B cell (primary cell): ENCODE results near the gene PFDN1. TPM values are rescaled to one million over a fixed set of nuclear protein-coding genes. Genes with fewer than 3 reads are reported as not detected.

ENCODE experiments used
- ATAC-seq: fragments of 200-7000 bp; cut with Tn5 transposase; one replicate; pipeline ENCODE4 v1.10.0; 2021; ENCODE audit warnings: low read depth, mild to moderate bottlenecking, moderate number of reproducible peaks, moderate library complexity
- CTCF ChIA-PET: fragments of 350-600 bp; sonication (Branson Sonifier 250); formaldehyde crosslinking; loops from one replicate; lab custom pipeline; 2021; ENCODE audit warnings: antibody characterized with exemption, inconsistent platforms; lab: Charles Lee
- POLR2A ChIA-PET: fragments of 350-600 bp; sonication (Branson Sonifier 250); formaldehyde crosslinking; loops from one replicate; lab custom pipeline; 2021; ENCODE audit warnings: antibody characterized with exemption; lab: Charles Lee
- DNase-seq: peaks from one replicate; pipeline ENCODE4 v3.0.0; 2013
- H2AFZ ChIP-seq: 2 replicates; pipeline ENCODE4 v1.6.1; 2012; ENCODE audit warnings: mild to moderate bottlenecking, low read depth, low read length; ENCODE audit not compliant: insufficient read depth, poor library complexity, severe bottlenecking
- H3K27ac ChIP-seq, 2 donors: 1 replicate in 1 of 2; 2 replicates in 1 of 2; pipeline ENCODE4 v1.5.1; 2012 to 2013; ENCODE audit warnings: low read length in 2 of 2, mild to moderate bottlenecking in 2 of 2, moderate library complexity in 1 of 2
- H3K27me3 ChIP-seq, 4 experiments: fragments of 200-600 bp in 1 of 4; sonication (generic) in 1 of 4; replicated peaks in 1 of 4; 1 replicate in 2 of 4; 2 replicates in 2 of 4; pipeline versions ENCODE4 v1.6.1 to v1.7.0; 2013 to 2016; ENCODE audit warnings: low read length in 3 of 4, mild to moderate bottlenecking in 2 of 4, mixed read lengths in 1 of 4, moderate library complexity in 1 of 4; ENCODE audit not compliant: insufficient read depth in 4 of 4, control insufficient read depth in 3 of 4; ENCODE audit errors: control extremely low read depth in 1 of 4
- H3K36me3 ChIP-seq, 2 experiments: replicated peaks in 1 of 2; 1 replicate in 1 of 2; 2 replicates in 1 of 2; pipeline versions ENCODE4 v1.6.1 to v1.7.1; 2013; ENCODE audit warnings: low read length in 1 of 2; ENCODE audit not compliant: insufficient read depth in 2 of 2, control insufficient read depth in 1 of 2; ENCODE audit errors: control extremely low read depth in 1 of 2, extremely low read depth in 1 of 2
- H3K4me1 ChIP-seq, 2 donors: fragments of 200-600 bp in 1 of 2; sonication (generic) in 1 of 2; 1 replicate in 1 of 2; 2 replicates in 1 of 2; pipeline versions ENCODE4 v1.5.1 to v1.6.1; 2013 to 2017; ENCODE audit warnings: low read length in 2 of 2; ENCODE audit not compliant: control insufficient read depth in 2 of 2, insufficient read depth in 2 of 2
- H3K4me2 ChIP-seq: replicated peaks from 2 replicates; pipeline ENCODE3; 2012; ENCODE audit warnings: mild to moderate bottlenecking, low read depth, low read length; ENCODE audit not compliant: poor library complexity, severe bottlenecking
- H3K4me3 ChIP-seq, 5 experiments: fragments of 200-600 bp in 1 of 5; sonication (generic) in 1 of 5; 1 replicate in 3 of 5; 2 replicates in 2 of 5; pipeline versions ENCODE4 v1.5.1 to v1.7.0; 2011 to 2016; ENCODE audit warnings: low read length in 4 of 5, mild to moderate bottlenecking in 4 of 5, low read depth in 2 of 5, control low read depth in 1 of 5, moderate library complexity in 1 of 5; ENCODE audit not compliant: insufficient read depth in 1 of 5; ENCODE audit errors: control extremely low read depth in 1 of 5, extremely low read depth in 1 of 5
- H3K79me2 ChIP-seq: fragments of 200-600 bp; sonication (generic); one replicate; pipeline ENCODE4 v1.6.0; 2016; ENCODE audit warnings: low read length; ENCODE audit not compliant: control insufficient read depth, insufficient read depth
- H3K9ac ChIP-seq: fragments of 200-600 bp; sonication (generic); 2 replicates; pipeline ENCODE4 v1.6.1; 2017; ENCODE audit warnings: mild to moderate bottlenecking, low read length, moderate library complexity
- H3K9me3 ChIP-seq, 3 donors: one replicate each; pipeline versions ENCODE4 v1.6.1 to v1.7.1; 2013; ENCODE audit warnings: low read length in 2 of 3; ENCODE audit not compliant: control insufficient read depth in 2 of 3, insufficient read depth in 1 of 3; ENCODE audit errors: control extremely low read depth in 1 of 3
- H4K20me1 ChIP-seq: 2 replicates; pipeline ENCODE4 v1.6.0; 2012; ENCODE audit warnings: mild to moderate bottlenecking, low read length; ENCODE audit not compliant: insufficient read depth, control insufficient read depth, poor library complexity, severe bottlenecking
- H3K27ac Mint-ChIP-seq: one replicate; pipeline ENCODE4 v1.8.0; 2021; ENCODE audit warnings: mixed read lengths
- H3K27me3 Mint-ChIP-seq: one replicate; pipeline ENCODE4 v1.8.0; 2021; ENCODE audit warnings: mixed read lengths
- H3K4me1 Mint-ChIP-seq: one replicate; pipeline ENCODE4 v1.8.0; 2021; ENCODE audit warnings: mixed read lengths
- H3K4me3 Mint-ChIP-seq: one replicate; pipeline ENCODE4 v1.8.0; 2021; ENCODE audit warnings: mixed read lengths
- H3K9me3 Mint-ChIP-seq: one replicate; pipeline ENCODE4 v1.8.0; 2022; ENCODE audit warnings: mixed read lengths; ENCODE audit not compliant: insufficient read depth
- CTCF ChIP-seq: fragments of 200-600 bp; IDR thresholded peaks from one replicate; pipeline ENCODE4 v1.8.0; 2022; ENCODE audit warnings: antibody characterized with exemption, mild to moderate bottlenecking
- EZH2 ChIP-seq: IDR thresholded peaks from 2 replicates; pipeline ENCODE4 v1.6.1; 2012; ENCODE audit warnings: borderline replicate concordance, low read depth, mild to moderate bottlenecking, moderate library complexity, low read length; ENCODE audit not compliant: insufficient read depth, poor library complexity, severe bottlenecking
- WGBS: methylation state at CpG from one replicate; pipeline ENCODE4 v1.1.5; 2013; ENCODE audit warnings: missing lambda C conversion rate; ENCODE audit not compliant: insufficient coverage; 5-methylcytosine and 5-hydroxymethylcytosine counted together
- intact Hi-C: fragments of 100-400 bp; cut with micrococcal nuclease; formaldehyde crosslinking; loops from one replicate; pipeline ENCODE4 v1.10.0; 2022
- polyA plus RNA-seq: library from polyadenylated mRNA; depleted of rRNA; stranded (reverse); fragments of >200 nt; gene quantifications from 2 replicates; pipeline ENCODE4 v1.2.3, GENCODE V29; 2012
- total RNA-seq, 2 donors: library from RNA; stranded (reverse); fragments of 120-200 nt in 1 of 2; gene quantifications; 1 replicate in 1 of 2; 2 replicates in 1 of 2; pipeline versions ENCODE4 v1.2.3 to v1.2.4, GENCODE V29; 2013 to 2022

PFDN1 gene
- total and polyA plus RNA-seq, 2 donors (not counting 1 experiment from before 2014, with no cell fraction given), result 30.3 to 31.2 TPM

DNA sequence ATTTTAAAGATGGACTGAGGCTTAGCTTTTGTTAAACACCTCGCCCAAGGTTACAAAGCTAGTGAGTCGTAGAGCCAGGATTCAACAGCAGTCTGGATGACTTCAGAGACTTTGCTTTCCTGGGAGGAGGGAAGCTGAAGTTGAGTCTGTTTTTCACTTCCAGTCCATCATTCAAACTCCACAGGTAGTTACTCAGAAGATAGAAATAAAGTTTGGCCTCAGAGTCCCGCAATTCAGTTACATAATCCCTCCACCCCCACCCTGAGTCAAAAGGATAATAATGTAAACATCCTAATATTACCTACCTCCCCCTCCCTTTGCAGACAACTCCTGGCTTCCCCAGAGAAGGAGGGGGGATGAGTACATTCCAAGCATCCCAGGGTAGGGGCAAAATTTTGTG lies 35.4 kb upstream of the PFDN1 start:
- Histone ChIP-seq H3K4me3 (no peak overlapping the region), H3K27me3 (no peaks in the 10 kb centered on the region), H3K4me2 (no peak overlapping the region), H3K9ac (no peak overlapping the region), H3K4me1 (peaks cover 23 to 28% of the 10 kb centered on the region in 2 donors), H3K27ac (no peak overlapping the region), H3K36me3 (peaks cover 0 to 2% of the 10 kb centered on the region in 2 experiments), H2AFZ (no peak overlapping the region), H3K79me2 (no peaks in the 10 kb centered on the region), H3K9me3 (peaks cover 0 to 3% (median 0%) of the 10 kb centered on the region in 3 donors), H4K20me1 (no peaks in the 10 kb centered on the region)
- CTCF ChIA-PET, result interaction anchor here (3.9 kb wide), 1 partner anchor 9 kb away, joined by 18 read pairs; the partner anchor contains the start of gene HBEGF
- no peak overlapping the region for H3K27ac Mint-ChIP-seq
- POLR2A ChIA-PET, result no interaction called here
- intact Hi-C loops, result no loop called here
- WGBS, result 80% methylated on average over 1 of the region's 3 CpGs
- DNase-seq, result no peak
- H3K9me3 Mint-ChIP-seq, result no peaks in the 10 kb centered on the region
- H3K4me3 Mint-ChIP-seq, result no peak overlapping the region
- H3K4me1 Mint-ChIP-seq, result peaks cover 24% of the 10 kb centered on the region
- H3K27me3 Mint-ChIP-seq, result no peaks in the 10 kb centered on the region
- TF ChIP-seq EZH2 (no peak), CTCF (no peak)
- ATAC-seq, result no peak

- TF ChIP-seq EZH2 (no peak), CTCF (no peak)
- Histone ChIP-seq H3K27me3 (no peaks in the 10 kb centered on the region), H3K4me3 (no peak overlapping the region), H4K20me1 (no peaks in the 10 kb centered on the region), H3K9ac (no peak overlapping the region), H3K27ac (no peak overlapping the region), H3K4me1 (peaks cover 18 to 24% of the 10 kb centered on the region in 2 donors), H2AFZ (no peak overlapping the region), H3K9me3 (peaks cover 0 to 3% (median 0%) of the 10 kb centered on the region in 3 donors), H3K36me3 (peaks cover 0 to 2% of the 10 kb centered on the region in 2 experiments), H3K79me2 (no peaks in the 10 kb centered on the region), H3K4me2 (no peak overlapping the region)
- ATAC-seq (no peak), DNase-seq (no peak)
- no CpG with 5 or more reads among the region's 1 CpG for WGBS
- Mint-ChIP-seq H3K27ac (no peak overlapping the region), H3K4me3 (no peak overlapping the region), H3K27me3 (no peaks in the 10 kb centered on the region), H3K4me1 (peaks cover 19% of the 10 kb centered on the region), H3K9me3 (no peaks in the 10 kb centered on the region)
- ChIA-PET CTCF (interaction anchor here (0.9 to 3.9 kb wide), 2 partner anchors 10 to 14 kb away, joined by 5 to 18 read pairs; partner anchors contain the start of gene HBEGF), POLR2A (no interaction called here)
- intact Hi-C loops, result no loop called here
Measured at GRCh38 chr5:140337880-140338279, 35.0 kb upstream of the PFDN1 start.
